Neuron (in vitro differentiated cells): ENCODE results near the gene ZNF582.

ENCODE experiments used
- H2AFZ ChIP-seq: one replicate; pipeline ENCODE4 v1.6.1; 2013; ENCODE audit warnings: low read depth, mild to moderate bottlenecking, inconsistent platforms, low read length, moderate library complexity
- H3K27me3 ChIP-seq: one replicate; pipeline ENCODE4 v1.6.1; 2013; ENCODE audit warnings: low read length; ENCODE audit not compliant: insufficient read depth
- H3K36me3 ChIP-seq: one replicate; pipeline ENCODE4 v1.6.1; 2013; ENCODE audit warnings: low read length; ENCODE audit not compliant: insufficient read depth
- H3K4me1 ChIP-seq: one replicate; pipeline ENCODE4 v1.6.1; 2013; ENCODE audit warnings: low read length; ENCODE audit not compliant: insufficient read depth
- H3K4me3 ChIP-seq: 2 replicates; pipeline ENCODE4 v1.5.1; 2013; ENCODE audit warnings: mild to moderate bottlenecking, low read length, moderate library complexity
- H3K9me3 ChIP-seq: one replicate; pipeline ENCODE4 v1.6.1; 2013; ENCODE audit warnings: low read length

ZNF582 gene

GRCh38 chr19:56393119-56394012, at the start of gene ZNF582:
Gene ZNF582 (minus strand): TSS chr19:56393534. CDS start chr19:56391752, 1,782 bp downstream.
- H2AFZ ChIP-seq: peak within 1 kb of the TSS; percentile 68
- peak within 1 kb of the TSS; percentile 74 for H3K4me3 ChIP-seq
- H3K4me1 ChIP-seq: no peaks in the 10 kb centered on the region
- no peaks in the 10 kb centered on the region for H3K27me3 ChIP-seq
- peaks cover 34% of the 10 kb centered on the region for H3K36me3 ChIP-seq
- H3K9me3 ChIP-seq: peaks cover 48% of the 10 kb centered on the region

GRCh38 chr19:56441206-56441792, 48.0 kb upstream of the ZNF582 start:
- peaks cover 17% of the 10 kb centered on the region for H3K9me3 ChIP-seq
- H3K4me1 ChIP-seq: no peaks in the 10 kb centered on the region
- H3K36me3 ChIP-seq: no peaks in the 10 kb centered on the region
- H3K27me3 ChIP-seq: no peaks in the 10 kb centered on the region
- no peak overlapping the region for H3K4me3 ChIP-seq
- no peak overlapping the region for H2AFZ ChIP-seq

- Histone ChIP-seq H3K36me3 (peaks cover 34% of the 10 kb centered on the region), H3K4me3 (no peak overlapping the region), H2AFZ (no peak overlapping the region), H3K4me1 (no peaks in the 10 kb centered on the region), H3K27me3 (no peaks in the 10 kb centered on the region), H3K9me3 (peaks cover 45% of the 10 kb centered on the region)
These were observed 30.6 kb upstream of the ZNF582 start for GRCh38 chr19:56423985-56424353.

- Histone ChIP-seq H3K27me3 (no peaks in the 10 kb centered on the region), H2AFZ (no peak overlapping the region), H3K4me1 (no peaks in the 10 kb centered on the region), H3K36me3 (peaks cover 34% of the 10 kb centered on the region), H3K9me3 (peaks cover 50% of the 10 kb centered on the region), H3K4me3 (no peak overlapping the region)
These were observed 30.1 kb upstream of the ZNF582 start for GRCh38 chr19:56423276-56423984.

- H3K36me3 ChIP-seq: peaks cover 31% of the 10 kb centered on the region
- H3K4me3 ChIP-seq: peak overlapping the region; percentile 59
- H3K9me3 ChIP-seq: peaks cover 44% of the 10 kb centered on the region
- peaks cover 7% of the 10 kb centered on the region for H3K4me1 ChIP-seq
- H3K27me3 ChIP-seq: no peaks in the 10 kb centered on the region
- no peak overlapping the region for H2AFZ ChIP-seq
These were observed 11.7 kb upstream of the ZNF582 start for GRCh38 chr19:56405062-56405461.

- H3K9me3 ChIP-seq: peaks cover 43% of the 10 kb centered on the region
- peaks cover 7% of the 10 kb centered on the region for H3K4me1 ChIP-seq
- H3K27me3 ChIP-seq: no peaks in the 10 kb centered on the region
These were observed 11.3 kb upstream of the ZNF582 start for GRCh38 chr19:56404705-56405056.

GRCh38 chr19:56403764-56404704, 10.7 kb upstream of the ZNF582 start, which contains the start of gene ZNF583:
Gene ZNF583 (plus strand): TSS chr19:56404332. CDS start chr19:56407115, 2,783 bp downstream.
- H3K9me3 ChIP-seq: peaks cover 44% of the 10 kb centered on the region
- H3K4me1 ChIP-seq: peaks cover 7% of the 10 kb centered on the region
- H3K4me3 ChIP-seq: peak within 1 kb of the TSS; percentile 59
- no peaks in the 10 kb centered on the region for H3K27me3 ChIP-seq
- H2AFZ ChIP-seq: peak within 1 kb of the TSS; percentile 43
- H3K36me3 ChIP-seq: peaks cover 30% of the 10 kb centered on the region

More at GRCh38 chr19:56404705-56405056, 11.3 kb upstream of the ZNF582 start:
- peak overlapping the region; percentile 43 for H2AFZ ChIP-seq
- H3K4me3 ChIP-seq: peak overlapping the region; percentile 59
- peaks cover 29% of the 10 kb centered on the region for H3K36me3 ChIP-seq

- peak overlapping the region; percentile 59 for H3K4me3 ChIP-seq
- H3K36me3 ChIP-seq: peaks cover 30% of the 10 kb centered on the region
- no peaks in the 10 kb centered on the region for H3K27me3 ChIP-seq
- peaks cover 41% of the 10 kb centered on the region for H3K9me3 ChIP-seq
- peaks cover 7% of the 10 kb centered on the region for H3K4me1 ChIP-seq
- peak overlapping the region; percentile 43 for H2AFZ ChIP-seq
These were observed 9.9 kb upstream of the ZNF582 start for GRCh38 chr19:56403261-56403660.

- H3K27me3 ChIP-seq: no peaks in the 10 kb centered on the region
- peaks cover 39% of the 10 kb centered on the region for H3K9me3 ChIP-seq
- no peak overlapping the region for H2AFZ ChIP-seq
- peaks cover 7% of the 10 kb centered on the region for H3K4me1 ChIP-seq
- H3K36me3 ChIP-seq: peaks cover 29% of the 10 kb centered on the region
- H3K4me3 ChIP-seq: no peak overlapping the region
These were observed 7.2 kb upstream of the ZNF582 start for GRCh38 chr19:56400485-56400884.

GRCh38 chr19:56398809-56399208, 5.5 kb upstream of the ZNF582 start:
- H3K4me3 ChIP-seq: no peak overlapping the region
- peaks cover 3% of the 10 kb centered on the region for H3K4me1 ChIP-seq
- peaks cover 43% of the 10 kb centered on the region for H3K9me3 ChIP-seq
- H3K27me3 ChIP-seq: no peaks in the 10 kb centered on the region
- H3K36me3 ChIP-seq: peaks cover 29% of the 10 kb centered on the region
- H2AFZ ChIP-seq: no peak overlapping the region

- peaks cover 42% of the 10 kb centered on the region for H3K36me3 ChIP-seq
These were observed 9.3 kb downstream of the ZNF582 start for GRCh38 chr19:56383826-56384605.

More at GRCh38 chr19:56383826-56384605, 9.3 kb downstream of the ZNF582 start:
- H2AFZ ChIP-seq: no peak overlapping the region
- H3K9me3 ChIP-seq: peaks cover 46% of the 10 kb centered on the region
- H3K27me3 ChIP-seq: no peaks in the 10 kb centered on the region
- H3K4me3 ChIP-seq: no peak overlapping the region
- no peaks in the 10 kb centered on the region for H3K4me1 ChIP-seq
